Measurements from ENCODE around the gene NAALADL2.

DNA sequence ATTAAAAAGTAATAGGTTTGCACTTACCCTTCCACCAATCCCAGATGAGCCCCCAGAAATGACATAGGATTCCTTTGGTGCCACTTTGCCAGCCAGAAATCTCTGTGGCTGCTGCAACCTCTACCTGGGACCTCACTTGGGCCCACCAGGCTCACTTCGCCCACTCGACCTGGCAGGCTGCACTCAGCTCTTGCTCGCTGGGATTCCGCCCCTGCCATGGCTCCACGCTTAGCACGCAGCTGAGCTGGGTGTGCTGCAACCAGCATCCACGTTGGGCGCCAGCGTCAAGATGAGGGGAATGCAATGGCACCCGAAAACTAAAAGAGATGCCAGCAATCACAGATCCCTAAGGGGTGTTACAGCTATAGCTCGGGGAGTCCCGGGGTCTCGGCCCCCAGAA is 761.0 kb downstream of the NAALADL2 start:
- no peak for TF ChIP-seq JUN (IDR thresholded peaks at IDR 0.05; ENCODE audit: low read depth, low read length)
- no peak for TF ChIP-seq YY1 (IDR thresholded peaks at IDR 0.05; ENCODE audit: low read depth, low read length)
- no peak for TF ChIP-seq POLR2A (IDR thresholded peaks at IDR 0.05; ENCODE audit: control extremely low read depth in 1 of 2, low read depth in 2 of 2, low read length in 2 of 2)
- TF ChIP-seq EZH2 (IDR thresholded peaks at IDR 0.05; ENCODE audit: low read depth, low read length, severe bottlenecking), result no peak
- TF ChIP-seq, protein P1, sequence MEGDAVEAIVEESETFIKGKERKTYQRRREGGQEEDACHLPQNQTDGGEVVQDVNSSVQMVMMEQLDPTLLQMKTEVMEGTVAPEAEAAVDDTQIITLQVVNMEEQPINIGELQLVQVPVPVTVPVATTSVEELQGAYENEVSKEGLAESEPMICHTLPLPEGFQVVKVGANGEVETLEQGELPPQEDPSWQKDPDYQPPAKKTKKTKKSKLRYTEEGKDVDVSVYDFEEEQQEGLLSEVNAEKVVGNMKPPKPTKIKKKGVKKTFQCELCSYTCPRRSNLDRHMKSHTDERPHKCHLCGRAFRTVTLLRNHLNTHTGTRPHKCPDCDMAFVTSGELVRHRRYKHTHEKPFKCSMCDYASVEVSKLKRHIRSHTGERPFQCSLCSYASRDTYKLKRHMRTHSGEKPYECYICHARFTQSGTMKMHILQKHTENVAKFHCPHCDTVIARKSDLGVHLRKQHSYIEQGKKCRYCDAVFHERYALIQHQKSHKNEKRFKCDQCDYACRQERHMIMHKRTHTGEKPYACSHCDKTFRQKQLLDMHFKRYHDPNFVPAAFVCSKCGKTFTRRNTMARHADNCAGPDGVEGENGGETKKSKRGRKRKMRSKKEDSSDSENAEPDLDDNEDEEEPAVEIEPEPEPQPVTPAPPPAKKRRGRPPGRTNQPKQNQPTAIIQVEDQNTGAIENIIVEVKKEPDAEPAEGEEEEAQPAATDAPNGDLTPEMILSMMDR (IDR thresholded peaks at IDR 0.05; ENCODE audit: control extremely low read depth in 1 of 3, insufficient read depth in 1 of 3, low read depth in 1 of 3, low read length in 3 of 3), result no peak
- TF ChIP-seq GABPA (IDR thresholded peaks at IDR 0.05; ENCODE audit: borderline replicate concordance, insufficient read depth, low read length), result no peak
- no peak for TF ChIP-seq NRF1 (IDR thresholded peaks at IDR 0.05; ENCODE audit: low read depth, low read length)
- no peak for TF ChIP-seq ATF3 (IDR thresholded peaks at IDR 0.05; ENCODE audit: insufficient read depth, low read depth, low read length)
- TF ChIP-seq EGR1 (IDR thresholded peaks at IDR 0.05; ENCODE audit: borderline replicate concordance, low read depth, low read length), result no peak
- TF ChIP-seq BACH1 (IDR thresholded peaks at IDR 0.05; ENCODE audit: low read length), result no peak
- no peak for TF ChIP-seq SIN3A (conservative IDR thresholded peaks at IDR 0.05 in 1 of 2, IDR thresholded peaks at IDR 0.05 in 1 of 2; ENCODE audit: low read depth in 1 of 2, low read length in 2 of 2)
- no peak for TF ChIP-seq RAD21 (IDR thresholded peaks at IDR 0.05 in 1 of 2, conservative IDR thresholded peaks at IDR 0.05 in 1 of 2; ENCODE audit: low read depth in 2 of 2, low read length in 2 of 2)
- no peak for TF ChIP-seq PHF8 (conservative IDR thresholded peaks at IDR 0.05; ENCODE audit: low read depth, low read length)
- no peak for TF ChIP-seq SUZ12 (IDR thresholded peaks at IDR 0.05; ENCODE audit: low read length)
